Activated CD8-positive, alpha-beta memory T cell treated with anti-CD3 and anti-CD28 coated beads for 24 hours (primary cell): Measurements from ENCODE around the gene FSD1L.
"Not testable (repeated sequence)": the region's sequence is repeated elsewhere in the genome, so short reads cannot be mapped to it uniquely, and the experiment has no call there.

Source experiments
- DNase-seq: peaks from one replicate; pipeline ENCODE4 v3.0.0-alpha.2; 2020

FSD1L gene

DNA sequence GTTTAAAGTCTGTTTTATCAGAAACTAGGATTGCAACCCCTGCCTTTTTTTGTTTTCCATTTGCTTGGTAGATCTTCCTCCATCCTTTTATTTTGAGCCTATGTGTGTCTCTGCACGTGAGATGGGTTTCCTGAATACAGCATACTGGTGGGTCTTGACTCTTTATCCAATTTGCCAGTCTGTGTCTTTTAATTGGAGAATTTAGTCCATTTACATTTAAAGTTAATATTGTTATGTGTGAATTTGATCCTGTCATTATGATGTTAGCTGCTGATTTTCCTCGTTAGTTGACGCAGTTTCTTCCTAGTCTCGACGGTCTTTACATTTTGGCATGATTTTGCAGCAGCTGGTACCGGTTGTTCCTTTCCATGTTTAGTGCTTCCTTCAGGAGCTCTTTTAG is 132.1 kb downstream of the FSD1L start:
- not testable (repeated sequence) for DNase-seq

DNA sequence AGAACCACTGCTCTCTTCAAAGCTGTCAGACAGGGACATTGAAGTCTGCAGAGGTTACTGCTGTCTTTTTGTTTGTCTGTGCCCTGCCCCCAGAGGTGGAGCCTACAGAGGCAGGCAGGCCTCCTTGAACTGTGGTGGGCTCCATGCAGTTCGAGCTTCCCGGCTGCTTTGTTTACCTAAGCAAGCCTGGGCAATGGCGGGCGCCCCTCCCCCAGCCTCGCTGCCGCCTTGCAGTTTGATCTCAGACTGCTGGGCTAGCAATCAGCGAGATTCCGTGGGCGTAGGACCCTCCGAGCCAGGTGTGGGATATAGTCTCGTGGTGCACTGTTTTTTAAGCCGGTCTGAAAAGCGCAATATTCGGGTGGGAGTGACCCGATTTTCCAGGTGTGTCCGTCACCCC is 133.7 kb downstream of the FSD1L start:
- not testable (repeated sequence) for DNase-seq

DNA sequence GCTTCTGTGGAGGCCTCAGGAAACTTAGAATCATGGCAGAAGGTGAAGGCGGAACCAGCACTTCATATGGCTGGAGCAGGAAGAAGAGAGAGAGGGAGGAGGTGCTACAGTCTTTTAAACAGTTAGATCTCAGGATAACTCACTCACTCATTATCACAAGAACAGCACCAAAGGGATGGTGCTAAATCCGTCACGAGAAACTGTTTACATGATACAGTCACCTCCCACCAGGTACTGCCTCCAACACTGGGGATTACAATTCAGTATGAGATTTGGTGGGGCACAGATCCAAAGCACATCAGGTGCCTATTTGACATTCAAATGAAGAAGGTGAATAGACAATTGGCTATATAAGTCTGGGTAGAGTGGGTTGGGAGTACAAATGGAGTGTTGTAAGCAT is 145.3 kb downstream of the FSD1L start:
- DNase-seq: no peak
